ENCODE results near the gene MAGI2. TPM values are rescaled to one million over a fixed set of nuclear protein-coding genes. Genes with fewer than 3 reads are reported as not detected.

The MAGI2 gene
- total RNA-seq, 1 donor from 2014 or later: 0.10 TPM

DNA sequence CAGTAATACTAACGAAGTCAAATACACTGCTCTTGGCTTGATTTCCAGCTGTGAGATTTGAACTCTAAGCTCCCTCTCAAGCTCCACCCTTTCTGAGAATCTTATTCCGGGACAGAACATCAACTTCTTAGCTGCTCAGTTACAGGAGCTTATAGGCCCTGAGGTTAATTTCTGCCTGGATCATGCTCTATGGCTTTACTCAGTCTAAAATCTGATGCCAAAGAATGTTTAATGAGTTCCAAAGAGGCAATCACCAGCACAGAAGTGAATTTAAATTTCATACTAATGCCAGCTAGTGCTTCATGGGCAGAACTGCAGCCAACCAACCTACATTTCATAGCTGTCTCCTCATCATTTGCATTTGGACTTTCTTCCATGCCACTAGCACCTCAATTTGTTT, 707.2 kb downstream of the MAGI2 start:
- no peak for DNase-seq (ENCODE audit: low spot score)
- Mint-ChIP-seq H3K27me3 (ENCODE audit: insufficient read depth) (no peaks in the 10 kb centered on the region), H3K27ac (no peak overlapping the region), H3K9me3 (peaks cover 4% of the 10 kb centered on the region), H3K36me3 (ENCODE audit: low read depth) (no peaks in the 10 kb centered on the region), H3K4me1 (ENCODE audit: low read depth) (no peaks in the 10 kb centered on the region), H3K4me3 (no peak overlapping the region)
- intact Hi-C loops (cut with micrococcal nuclease): no loop called here

GRCh38 chr7:78742694-78743093, 710.8 kb downstream of the MAGI2 start:
- intact Hi-C loops (cut with micrococcal nuclease): no loop called here
- no peak for DNase-seq (ENCODE audit: low spot score)
- Mint-ChIP-seq H3K4me1 (ENCODE audit: low read depth) (no peaks in the 10 kb centered on the region), H3K27me3 (ENCODE audit: insufficient read depth) (no peaks in the 10 kb centered on the region), H3K4me3 (no peak overlapping the region), H3K36me3 (ENCODE audit: low read depth) (no peaks in the 10 kb centered on the region), H3K27ac (no peak overlapping the region), H3K9me3 (no peaks in the 10 kb centered on the region)

GRCh38 chr7:78736548-78736947, 716.9 kb downstream of the MAGI2 start:
- Mint-ChIP-seq H3K36me3 (ENCODE audit: low read depth) (no peaks in the 10 kb centered on the region), H3K27ac (no peak overlapping the region), H3K27me3 (ENCODE audit: insufficient read depth) (no peaks in the 10 kb centered on the region), H3K4me1 (ENCODE audit: low read depth) (no peaks in the 10 kb centered on the region), H3K9me3 (no peaks in the 10 kb centered on the region), H3K4me3 (no peak overlapping the region)
- no peak for DNase-seq (ENCODE audit: low spot score)
- intact Hi-C loops (cut with micrococcal nuclease): no loop called here

- H3K9me3 Mint-ChIP-seq: no peaks in the 10 kb centered on the region
- H3K4me1 Mint-ChIP-seq (ENCODE audit: low read depth): no peaks in the 10 kb centered on the region
- DNase-seq (ENCODE audit: low spot score): no peak
- H3K4me3 Mint-ChIP-seq: no peak overlapping the region
- intact Hi-C loops (cut with micrococcal nuclease): no loop called here
- H3K27me3 Mint-ChIP-seq (ENCODE audit: insufficient read depth): no peaks in the 10 kb centered on the region
- H3K27ac Mint-ChIP-seq: no peak overlapping the region
- H3K36me3 Mint-ChIP-seq (ENCODE audit: low read depth): no peaks in the 10 kb centered on the region
Measured at GRCh38 chr7:78734626-78735025, 718.8 kb downstream of the MAGI2 start.

GRCh38 chr7:78720066-78720465, 733.4 kb downstream of the MAGI2 start:
- Mint-ChIP-seq H3K4me3 (no peak overlapping the region), H3K27me3 (ENCODE audit: insufficient read depth) (peaks cover 2% of the 10 kb centered on the region), H3K9me3 (no peaks in the 10 kb centered on the region), H3K27ac (no peak overlapping the region), H3K4me1 (ENCODE audit: low read depth) (no peaks in the 10 kb centered on the region), H3K36me3 (ENCODE audit: low read depth) (no peaks in the 10 kb centered on the region)
- intact Hi-C loops (cut with micrococcal nuclease): no loop called here
- DNase-seq (ENCODE audit: low spot score): no peak

DNA sequence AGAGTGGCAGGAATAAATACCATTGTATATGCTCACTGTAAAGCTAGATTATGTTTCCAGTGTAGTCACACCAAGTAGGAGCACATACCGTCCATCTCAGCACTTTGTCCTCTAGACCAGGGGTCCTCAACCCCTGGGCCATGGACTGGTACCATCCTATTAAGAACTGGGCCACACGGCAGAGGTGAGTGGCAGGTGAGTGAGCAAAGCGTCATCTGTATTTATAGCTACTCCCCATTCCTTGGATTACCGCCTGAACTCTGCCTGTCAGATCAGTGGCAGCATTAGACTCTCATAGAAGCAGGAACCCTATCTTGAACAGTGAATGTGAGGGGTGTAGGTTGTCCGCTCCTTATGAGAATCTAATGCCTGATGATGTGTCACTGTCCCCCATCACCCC, 735.3 kb downstream of the MAGI2 start:
- no peak overlapping the region for H3K27ac Mint-ChIP-seq
- H3K4me1 Mint-ChIP-seq (ENCODE audit: low read depth): no peaks in the 10 kb centered on the region
- H3K36me3 Mint-ChIP-seq (ENCODE audit: low read depth): no peaks in the 10 kb centered on the region
- intact Hi-C loops (cut with micrococcal nuclease): no loop called here
- H3K9me3 Mint-ChIP-seq: no peaks in the 10 kb centered on the region
- H3K27me3 Mint-ChIP-seq (ENCODE audit: insufficient read depth): no peaks in the 10 kb centered on the region
- no peak for DNase-seq (ENCODE audit: low spot score)
- no peak overlapping the region for H3K4me3 Mint-ChIP-seq

- DNase-seq (ENCODE audit: low spot score): no peak
- intact Hi-C loops (cut with micrococcal nuclease): no loop called here
- H3K9me3 Mint-ChIP-seq: no peaks in the 10 kb centered on the region
- H3K4me3 Mint-ChIP-seq: no peak overlapping the region
- no peaks in the 10 kb centered on the region for H3K27me3 Mint-ChIP-seq (ENCODE audit: insufficient read depth)
- H3K36me3 Mint-ChIP-seq (ENCODE audit: low read depth): no peaks in the 10 kb centered on the region
- no peak overlapping the region for H3K27ac Mint-ChIP-seq
- H3K4me1 Mint-ChIP-seq (ENCODE audit: low read depth): no peaks in the 10 kb centered on the region
Measured at GRCh38 chr7:78716876-78717275, 736.6 kb downstream of the MAGI2 start.

- Mint-ChIP-seq H3K27me3 (ENCODE audit: insufficient read depth) (no peaks in the 10 kb centered on the region), H3K27ac (no peak overlapping the region), H3K36me3 (ENCODE audit: low read depth) (no peaks in the 10 kb centered on the region), H3K4me3 (no peak overlapping the region), H3K9me3 (no peaks in the 10 kb centered on the region), H3K4me1 (ENCODE audit: low read depth) (no peaks in the 10 kb centered on the region)
- DNase-seq (ENCODE audit: low spot score): no peak
- intact Hi-C loops (cut with micrococcal nuclease): no loop called here
Measured at GRCh38 chr7:78714356-78714755, 739.1 kb downstream of the MAGI2 start.

DNA sequence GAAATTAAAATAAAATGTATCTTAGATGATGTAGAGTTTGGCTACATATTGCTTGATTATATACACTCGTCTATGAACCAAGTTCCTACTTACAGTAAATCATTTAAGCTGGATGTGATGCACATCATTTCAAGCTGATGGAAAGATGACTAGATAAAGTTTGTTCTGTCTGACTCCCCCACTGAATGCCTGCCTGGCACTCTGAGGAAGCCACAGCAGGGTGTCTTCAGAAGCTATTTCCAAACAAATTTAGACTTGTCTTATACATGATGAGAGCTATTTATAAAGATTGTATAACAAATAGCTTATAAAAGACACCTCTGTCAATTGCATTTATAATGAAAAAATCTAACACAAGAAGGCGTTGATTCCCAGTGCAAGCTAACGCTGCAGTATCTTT, 741.4 kb downstream of the MAGI2 start:
- no peak overlapping the region for H3K27ac Mint-ChIP-seq
- H3K4me1 Mint-ChIP-seq (ENCODE audit: low read depth): no peaks in the 10 kb centered on the region
- no peaks in the 10 kb centered on the region for H3K9me3 Mint-ChIP-seq
- H3K36me3 Mint-ChIP-seq (ENCODE audit: low read depth): no peaks in the 10 kb centered on the region
- H3K27me3 Mint-ChIP-seq (ENCODE audit: insufficient read depth): no peaks in the 10 kb centered on the region
- H3K4me3 Mint-ChIP-seq: no peak overlapping the region
- no peak for DNase-seq (ENCODE audit: low spot score)
- intact Hi-C loops (cut with micrococcal nuclease): no loop called here

DNA sequence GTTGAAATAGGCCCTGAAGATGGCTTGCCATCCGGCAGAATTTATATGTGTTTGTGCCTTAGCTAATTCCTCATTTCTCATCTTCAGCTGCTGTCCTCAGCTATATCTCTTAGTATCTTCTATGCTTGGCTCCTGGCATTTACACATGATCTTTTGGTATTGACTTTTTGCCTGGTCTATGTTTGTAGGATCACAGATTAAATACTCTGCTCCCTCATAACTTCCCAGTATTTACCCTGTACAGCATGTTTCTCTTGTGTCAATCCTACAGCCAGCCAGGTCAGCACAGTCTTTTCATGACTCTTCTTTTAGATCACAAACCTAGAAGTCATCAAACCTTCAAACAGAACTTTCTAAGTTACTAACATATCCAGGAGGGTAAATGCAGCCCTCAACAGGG, 743.8 kb downstream of the MAGI2 start:
- no peaks in the 10 kb centered on the region for H3K36me3 Mint-ChIP-seq (ENCODE audit: low read depth)
- DNase-seq (ENCODE audit: low spot score): no peak
- H3K9me3 Mint-ChIP-seq: no peaks in the 10 kb centered on the region
- intact Hi-C loops (cut with micrococcal nuclease): no loop called here
- no peak overlapping the region for H3K27ac Mint-ChIP-seq
- no peaks in the 10 kb centered on the region for H3K4me1 Mint-ChIP-seq (ENCODE audit: low read depth)
- no peak overlapping the region for H3K4me3 Mint-ChIP-seq
- no peaks in the 10 kb centered on the region for H3K27me3 Mint-ChIP-seq (ENCODE audit: insufficient read depth)

- intact Hi-C loops (cut with micrococcal nuclease): no loop called here
- no peaks in the 10 kb centered on the region for H3K36me3 Mint-ChIP-seq (ENCODE audit: low read depth)
- no peaks in the 10 kb centered on the region for H3K9me3 Mint-ChIP-seq
- H3K4me3 Mint-ChIP-seq: no peak overlapping the region
- no peak overlapping the region for H3K27ac Mint-ChIP-seq
- DNase-seq (ENCODE audit: low spot score): no peak
- no peaks in the 10 kb centered on the region for H3K4me1 Mint-ChIP-seq (ENCODE audit: low read depth)
- H3K27me3 Mint-ChIP-seq (ENCODE audit: insufficient read depth): no peaks in the 10 kb centered on the region
Measured at GRCh38 chr7:78704504-78704903, 749.0 kb downstream of the MAGI2 start.

- Mint-ChIP-seq H3K9me3 (no peaks in the 10 kb centered on the region), H3K4me3 (no peak overlapping the region), H3K36me3 (ENCODE audit: low read depth) (no peaks in the 10 kb centered on the region), H3K4me1 (ENCODE audit: low read depth) (no peaks in the 10 kb centered on the region), H3K27me3 (ENCODE audit: insufficient read depth) (no peaks in the 10 kb centered on the region), H3K27ac (no peak overlapping the region)
- intact Hi-C loops (cut with micrococcal nuclease): no loop called here
- no peak for DNase-seq (ENCODE audit: low spot score)
Measured at GRCh38 chr7:78703391-78703790, 750.1 kb downstream of the MAGI2 start.

GRCh38 chr7:78702770-78703169, 750.7 kb downstream of the MAGI2 start:
- no peaks in the 10 kb centered on the region for H3K36me3 Mint-ChIP-seq (ENCODE audit: low read depth)
- no peaks in the 10 kb centered on the region for H3K9me3 Mint-ChIP-seq
- no peak for DNase-seq (ENCODE audit: low spot score)
- H3K27me3 Mint-ChIP-seq (ENCODE audit: insufficient read depth): no peaks in the 10 kb centered on the region
- intact Hi-C loops (cut with micrococcal nuclease): no loop called here
- no peaks in the 10 kb centered on the region for H3K4me1 Mint-ChIP-seq (ENCODE audit: low read depth)
- H3K4me3 Mint-ChIP-seq: no peak overlapping the region
- H3K27ac Mint-ChIP-seq: no peak overlapping the region

GRCh38 chr7:78695826-78696225, 757.6 kb downstream of the MAGI2 start:
- Mint-ChIP-seq H3K27ac (no peak overlapping the region), H3K27me3 (ENCODE audit: insufficient read depth) (no peaks in the 10 kb centered on the region), H3K9me3 (no peaks in the 10 kb centered on the region), H3K36me3 (ENCODE audit: low read depth) (no peaks in the 10 kb centered on the region), H3K4me1 (ENCODE audit: low read depth) (no peaks in the 10 kb centered on the region), H3K4me3 (no peak overlapping the region)
- intact Hi-C loops (cut with micrococcal nuclease): no loop called here
- DNase-seq (ENCODE audit: low spot score): no peak

Measured in activated T-helper 1 cell treated with anti-CD3 and anti-CD28 coated beads, Interleukin-12 subunit alpha, Interleukin-12 subunit beta, Interleukin-2, Interleukin-4 antibody, amounts not matched to agents 30 ng/mL and 10 ng/mL and 1 ng/mL, durations not matched to agents 14 hours and 24 hours and 36 hours (primary cell).